Measurements from ENCODE around the gene TLE4. TPM values are rescaled to one million over a fixed set of nuclear protein-coding genes. Genes with fewer than 3 reads are reported as not detected.

TLE4 gene
- total and polyA plus RNA-seq, 2 donors, result 28.7 to 41.7 TPM

DNA sequence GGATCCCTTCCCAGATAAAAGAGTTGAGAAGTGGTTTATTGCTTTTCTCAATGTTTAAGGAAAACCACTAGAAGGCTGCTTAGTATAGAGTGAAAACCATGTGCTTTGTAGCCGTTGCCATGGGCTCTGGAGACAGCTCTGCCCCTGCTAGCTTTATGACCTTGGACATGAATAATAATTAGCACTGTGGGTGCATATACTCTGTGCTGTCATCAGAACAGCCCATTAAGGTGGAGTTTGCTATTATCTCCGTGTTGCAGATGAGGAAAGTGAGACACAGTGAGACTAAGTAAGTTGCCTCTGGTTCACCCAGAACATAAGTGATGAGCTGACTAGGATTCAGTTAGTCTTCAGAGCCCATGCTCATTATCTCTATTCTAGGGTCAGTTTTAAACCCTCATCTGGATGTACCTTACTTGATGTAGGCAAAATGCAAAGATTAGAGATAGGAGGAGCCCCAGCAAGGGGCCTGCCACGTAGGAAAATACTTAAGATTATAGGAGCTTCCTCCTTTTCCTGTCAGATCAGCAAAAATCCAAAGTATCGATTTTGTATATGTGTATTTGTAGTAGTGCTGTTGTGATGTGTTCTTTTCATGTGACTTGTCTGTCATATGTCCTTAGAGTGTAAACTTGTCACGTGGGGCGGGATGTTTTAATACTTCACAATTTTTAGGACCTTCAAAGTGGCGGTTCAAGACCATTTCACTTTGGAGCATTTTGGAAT, 102.5 kb downstream of the TLE4 start:
- no peak overlapping the region for H3K4me3 ChIP-seq (ENCODE audit: low read depth, low read length)
- DNase-seq (ENCODE audit: extremely low spot score), result no peak
- no peaks in the 10 kb centered on the region for H3K36me3 ChIP-seq (ENCODE audit: insufficient read depth)
- no peak overlapping the region for H3K27ac ChIP-seq (ENCODE audit: low read depth)
- peaks cover 3% of the 10 kb centered on the region for H3K4me1 ChIP-seq (ENCODE audit: insufficient read depth)
- whole genome bisulfite sequencing, result 92% methylated on average over 7 of the region's 7 CpGs

DNA sequence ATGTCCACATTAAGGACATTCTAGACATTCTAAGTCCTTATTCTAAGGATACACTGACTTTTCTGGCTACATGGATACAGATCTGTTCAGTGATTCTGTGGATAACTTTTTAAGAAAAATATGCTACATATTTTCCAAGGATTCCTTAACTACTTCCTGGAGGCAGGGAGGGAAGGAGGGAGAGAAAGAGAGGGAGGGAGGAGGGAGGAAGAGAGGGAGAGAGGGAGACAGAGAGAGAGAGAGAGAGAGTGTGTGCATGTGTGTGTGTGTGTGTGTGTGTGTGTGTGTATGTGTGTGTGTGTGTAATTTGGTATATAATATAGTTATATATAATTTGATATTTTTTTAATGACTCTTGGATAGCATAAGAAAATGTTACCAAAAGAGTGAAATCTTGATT, 109.8 kb downstream of the TLE4 start:
- no peak overlapping the region for H3K27ac ChIP-seq (ENCODE audit: low read depth)
- H3K4me1 ChIP-seq (ENCODE audit: insufficient read depth), result no peaks in the 10 kb centered on the region
- DNase-seq (ENCODE audit: extremely low spot score), result no peak
- no peaks in the 10 kb centered on the region for H3K36me3 ChIP-seq (ENCODE audit: insufficient read depth)
- no peak overlapping the region for H3K4me3 ChIP-seq (ENCODE audit: low read depth, low read length)

DNA sequence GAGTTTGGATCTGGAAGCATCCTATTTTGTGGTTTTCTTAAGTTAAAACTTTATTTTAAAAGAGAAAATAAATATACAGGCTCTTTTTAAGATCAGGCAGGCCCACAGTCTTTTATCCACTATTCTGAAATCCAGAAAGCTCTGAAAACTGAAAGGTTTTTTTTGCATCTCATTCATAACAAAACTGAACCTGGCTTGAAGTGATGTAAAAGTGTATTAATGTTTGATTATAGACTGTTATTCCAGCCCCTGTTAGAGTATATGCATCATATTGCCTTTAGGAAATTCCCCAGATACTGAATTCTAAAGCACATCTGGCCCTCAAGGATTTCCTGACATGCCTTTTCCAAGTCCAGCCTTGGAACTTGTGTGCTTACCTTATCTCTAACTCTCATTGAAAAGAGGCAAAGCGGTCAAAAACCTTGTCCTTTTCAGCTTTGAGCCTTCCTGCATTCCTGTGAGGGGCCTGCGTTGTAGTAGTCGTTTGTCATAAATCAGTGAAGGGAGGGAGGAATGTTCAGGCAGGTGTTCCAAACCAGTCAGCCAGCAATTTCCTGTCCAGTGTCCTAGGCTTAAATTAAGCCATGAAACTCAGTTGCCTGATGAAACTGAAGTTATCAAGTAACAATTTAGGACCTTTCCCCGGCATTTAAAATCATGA, 110.4 kb downstream of the TLE4 start:
- 38% methylated on average over 4 of the region's 4 CpGs for WGBS
- DNase-seq (ENCODE audit: extremely low spot score), result no peak
- no peak overlapping the region for H3K27ac ChIP-seq (ENCODE audit: low read depth)
- no peak overlapping the region for H3K4me3 ChIP-seq (ENCODE audit: low read depth, low read length)
- H3K36me3 ChIP-seq (ENCODE audit: insufficient read depth), result no peaks in the 10 kb centered on the region
- H3K4me1 ChIP-seq (ENCODE audit: insufficient read depth), result no peaks in the 10 kb centered on the region

DNA sequence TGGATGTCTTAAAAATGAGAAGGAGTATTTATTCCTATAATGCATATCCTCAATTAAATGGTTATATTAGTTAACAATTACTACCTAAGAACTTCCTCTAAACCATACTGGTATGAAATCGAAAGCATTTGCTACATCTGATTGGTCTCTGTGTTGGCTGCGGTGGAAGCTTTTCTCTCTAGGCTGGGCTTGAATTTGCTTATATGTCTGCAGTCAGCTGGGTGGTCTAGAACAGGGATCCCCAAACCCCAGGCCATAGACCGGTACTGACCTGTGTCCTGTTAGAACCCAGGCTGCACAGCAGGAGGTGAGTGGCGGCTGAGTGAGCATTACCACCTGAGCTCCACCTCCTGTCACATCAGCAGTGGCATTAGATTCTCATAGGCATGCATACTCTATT, 112.3 kb downstream of the TLE4 start:
- H3K4me3 ChIP-seq (ENCODE audit: low read depth, low read length), result no peak overlapping the region
- no peaks in the 10 kb centered on the region for H3K36me3 ChIP-seq (ENCODE audit: insufficient read depth)
- WGBS, result 99% methylated on average over 4 of the region's 4 CpGs
- no peak overlapping the region for H3K27ac ChIP-seq (ENCODE audit: low read depth)
- no peak for DNase-seq (ENCODE audit: extremely low spot score)
- H3K4me1 ChIP-seq (ENCODE audit: insufficient read depth), result no peaks in the 10 kb centered on the region

DNA sequence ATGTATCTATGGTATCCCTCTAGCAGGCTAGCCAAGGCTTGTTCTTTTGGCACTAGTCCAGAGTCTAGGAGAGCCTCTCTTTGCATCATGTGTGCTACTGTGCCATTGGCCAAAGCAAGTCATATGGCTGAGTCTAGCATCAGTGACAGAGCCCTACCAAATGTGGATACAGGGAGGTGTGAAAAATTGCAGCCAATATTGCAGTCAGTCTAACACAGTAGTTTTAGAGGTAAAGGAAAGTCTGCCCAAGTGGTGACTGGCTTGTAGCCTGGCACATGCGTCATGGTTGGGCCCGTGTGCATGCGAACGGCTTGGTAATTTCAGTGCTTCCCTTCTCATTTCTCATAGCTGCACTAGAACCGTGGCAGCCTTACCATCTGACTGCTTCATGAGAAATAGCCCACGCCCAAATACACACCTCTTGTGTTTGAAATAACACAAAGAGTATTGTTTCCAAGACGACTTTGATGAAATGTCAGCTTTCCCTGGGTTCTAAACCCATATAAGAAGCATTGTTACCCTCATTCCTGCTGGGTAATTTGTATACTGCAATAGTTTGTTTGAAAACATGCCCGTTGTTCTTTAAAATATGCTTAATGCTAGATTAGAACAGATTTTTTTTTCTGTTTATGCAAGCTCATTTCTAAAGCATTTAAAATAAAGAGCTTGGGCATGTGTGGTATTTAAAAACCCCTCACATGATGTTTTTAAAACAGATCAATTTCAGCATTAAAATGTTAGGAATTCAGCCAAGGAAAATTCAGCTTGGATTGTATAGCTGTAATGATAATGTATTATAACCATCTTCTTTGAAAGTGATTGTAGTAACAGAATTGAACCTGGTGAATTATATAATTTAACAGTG, 113.2 kb downstream of the TLE4 start:
- H3K4me3 ChIP-seq (ENCODE audit: low read depth, low read length), result no peak overlapping the region
- H3K27ac ChIP-seq (ENCODE audit: low read depth), result no peak overlapping the region
- 79% methylated on average over 8 of the region's 8 CpGs for WGBS
- H3K4me1 ChIP-seq (ENCODE audit: insufficient read depth), result no peaks in the 10 kb centered on the region
- DNase-seq (ENCODE audit: extremely low spot score), result no peak
- H3K36me3 ChIP-seq (ENCODE audit: insufficient read depth), result no peaks in the 10 kb centered on the region

DNA sequence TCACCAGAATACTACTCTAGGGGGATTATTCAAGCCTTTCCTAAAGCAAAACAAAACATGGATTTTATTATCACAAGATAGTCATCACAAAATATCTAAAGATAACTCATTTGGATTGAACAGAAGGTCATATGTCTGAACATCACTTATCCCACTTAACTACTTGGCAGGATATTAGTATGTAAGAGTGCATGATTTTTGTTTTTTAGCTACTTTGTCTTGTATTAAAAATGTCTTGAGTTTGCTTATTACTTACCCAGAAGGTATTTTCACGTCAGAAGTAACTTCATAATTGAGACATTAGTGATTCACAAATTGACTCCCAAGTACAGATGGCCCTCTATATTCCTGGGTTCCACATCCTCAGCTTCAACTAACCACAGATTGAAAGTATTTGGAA, 113.8 kb downstream of the TLE4 start:
- DNase-seq (ENCODE audit: extremely low spot score), result no peak
- 39% methylated on average over 1 of the region's 1 CpG for WGBS
- no peaks in the 10 kb centered on the region for H3K36me3 ChIP-seq (ENCODE audit: insufficient read depth)

DNA sequence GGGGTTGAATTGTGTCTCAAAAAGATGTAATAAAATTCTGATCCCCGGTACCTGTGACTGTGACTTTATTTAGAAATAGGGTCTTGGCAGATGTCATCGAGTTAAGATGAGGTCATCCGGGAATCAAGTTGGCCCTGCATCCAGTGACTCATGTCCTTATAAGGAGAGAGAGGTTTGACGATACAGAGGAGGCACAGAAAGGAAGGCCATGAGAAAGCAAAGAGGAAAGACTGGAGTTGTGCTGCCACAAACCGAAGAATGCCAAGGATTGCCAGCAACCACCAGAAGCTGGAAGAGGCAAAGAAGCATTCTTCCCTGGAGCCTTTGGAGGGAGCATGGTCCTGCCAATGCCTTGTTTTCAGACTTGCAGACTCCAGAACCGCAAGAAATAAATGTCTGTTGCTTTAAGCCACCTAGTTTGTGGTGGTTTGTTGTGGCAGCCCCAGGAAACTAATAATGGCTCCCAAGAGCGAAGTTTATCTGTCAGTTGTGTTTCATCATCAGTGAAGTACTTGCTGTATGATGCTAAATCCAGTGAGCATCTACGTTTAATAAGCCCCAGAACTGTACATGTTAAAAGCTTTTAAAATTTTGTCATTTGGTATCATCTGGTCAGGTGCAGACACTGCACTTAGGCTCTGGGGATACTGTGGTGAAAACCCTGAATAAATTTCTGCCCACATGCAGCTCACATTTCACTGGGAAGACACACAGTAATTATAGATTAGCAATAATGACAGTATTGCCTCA, 114.8 kb downstream of the TLE4 start:
- Histone ChIP-seq H3K36me3 (ENCODE audit: insufficient read depth) (no peaks in the 10 kb centered on the region), H3K4me3 (ENCODE audit: low read depth, low read length) (no peak overlapping the region), H3K4me1 (ENCODE audit: insufficient read depth) (no peaks in the 10 kb centered on the region), H3K27ac (ENCODE audit: low read depth) (no peak overlapping the region)
- WGBS, result 53% methylated on average over 8 of the region's 8 CpGs
- no peak for DNase-seq (ENCODE audit: extremely low spot score)

More for the DNA sequence above, 113.8 kb downstream of the TLE4 start:
- no peaks in the 10 kb centered on the region for H3K4me1 ChIP-seq (ENCODE audit: insufficient read depth)
- no peak overlapping the region for H3K4me3 ChIP-seq (ENCODE audit: low read depth, low read length)
- H3K27ac ChIP-seq (ENCODE audit: low read depth), result no peak overlapping the region

DNA sequence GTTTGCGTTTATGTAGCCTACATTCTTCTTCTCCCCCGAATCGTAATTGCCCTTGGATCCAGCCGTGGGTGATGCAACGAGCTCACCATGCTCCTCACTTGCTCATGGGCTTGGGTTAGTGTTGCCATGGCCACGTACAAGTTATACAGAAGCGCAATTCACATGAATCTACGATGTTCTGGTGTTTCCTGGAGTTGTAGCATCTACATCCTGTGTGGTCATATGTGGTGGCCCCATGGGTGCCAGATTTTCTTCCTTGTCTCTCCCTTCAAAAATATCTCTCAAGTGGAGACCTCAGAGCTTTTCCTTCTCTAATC, 115.3 kb downstream of the TLE4 start:
- Histone ChIP-seq H3K4me1 (ENCODE audit: insufficient read depth) (no peaks in the 10 kb centered on the region), H3K4me3 (ENCODE audit: low read depth, low read length) (no peak overlapping the region), H3K27ac (ENCODE audit: low read depth) (no peak overlapping the region), H3K36me3 (ENCODE audit: insufficient read depth) (no peaks in the 10 kb centered on the region)
- DNase-seq (ENCODE audit: extremely low spot score), result no peak
- WGBS, result 89% methylated on average over 8 of the region's 8 CpGs

DNA sequence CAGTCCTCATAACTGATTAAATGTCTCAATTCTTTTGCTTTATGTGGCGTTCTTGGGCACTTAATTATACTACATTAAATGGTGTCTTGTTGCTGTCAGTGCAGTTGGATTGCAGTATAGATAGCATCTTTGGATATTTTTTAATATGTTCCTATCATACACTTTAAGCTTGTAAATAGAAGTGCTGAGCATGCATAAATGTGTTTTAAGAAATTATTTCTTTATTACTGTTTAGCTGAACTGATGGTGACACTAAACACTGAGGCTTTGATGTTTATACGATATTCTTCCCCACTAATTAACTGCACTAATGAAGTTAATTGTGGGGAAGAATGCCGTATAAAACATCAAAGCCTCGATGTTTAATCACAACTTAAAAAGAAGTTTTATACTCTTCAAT, 116.6 kb downstream of the TLE4 start:
- Histone ChIP-seq H3K4me1 (ENCODE audit: insufficient read depth) (peaks cover 1% of the 10 kb centered on the region), H3K4me3 (ENCODE audit: low read depth, low read length) (no peak overlapping the region), H3K36me3 (ENCODE audit: insufficient read depth) (no peaks in the 10 kb centered on the region), H3K27ac (ENCODE audit: low read depth) (no peak overlapping the region)
- DNase-seq (ENCODE audit: extremely low spot score), result no peak
- WGBS, result 67% methylated on average over 4 of the region's 4 CpGs

DNA sequence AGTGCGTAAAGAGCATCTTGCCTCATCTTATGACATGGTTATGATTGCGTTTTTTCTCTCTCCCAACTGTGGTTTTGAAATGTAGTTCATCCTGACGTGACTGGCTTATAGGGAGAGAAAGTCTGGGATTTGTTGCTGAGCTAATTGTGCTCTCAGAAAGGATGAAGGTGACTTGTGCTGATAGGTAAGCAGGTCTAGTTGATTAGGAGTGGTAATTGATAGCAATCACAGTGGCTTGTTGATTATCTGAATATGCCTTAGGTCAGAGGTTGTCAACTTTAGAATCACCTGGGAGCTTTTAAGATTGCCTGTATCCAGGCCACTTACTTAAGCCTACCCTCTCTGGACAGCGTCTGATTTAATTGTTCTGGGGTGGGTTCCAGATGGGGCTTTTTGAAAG, 117.8 kb downstream of the TLE4 start:
- WGBS, result 83% methylated on average over 4 of the region's 4 CpGs
- DNase-seq (ENCODE audit: extremely low spot score), result no peak
- peaks cover 4% of the 10 kb centered on the region for H3K4me1 ChIP-seq (ENCODE audit: insufficient read depth)
- no peak overlapping the region for H3K27ac ChIP-seq (ENCODE audit: low read depth)
- no peak overlapping the region for H3K4me3 ChIP-seq (ENCODE audit: low read depth, low read length)
- H3K36me3 ChIP-seq (ENCODE audit: insufficient read depth), result no peaks in the 10 kb centered on the region

DNA sequence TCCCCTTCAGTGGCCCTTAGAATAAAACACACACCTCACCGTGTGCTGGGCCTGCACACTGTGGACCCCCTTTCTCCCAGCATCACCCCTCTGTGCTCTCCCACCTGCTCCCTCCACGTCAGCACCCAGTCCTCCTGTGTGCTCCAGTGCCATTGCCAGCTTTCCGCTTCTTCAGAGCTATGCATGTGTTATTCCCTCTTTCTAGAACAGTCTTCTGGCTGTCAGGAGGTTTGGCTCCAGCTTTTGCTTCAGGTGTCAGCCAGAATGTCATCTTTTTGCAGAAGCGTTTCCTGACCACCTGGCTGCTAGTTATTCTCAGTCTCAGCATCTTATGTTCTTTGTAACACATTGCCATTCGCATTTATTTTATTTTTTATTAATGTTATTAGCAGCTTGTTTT, 119.7 kb downstream of the TLE4 start:
- Histone ChIP-seq H3K27ac (ENCODE audit: low read depth) (no peak overlapping the region), H3K4me1 (ENCODE audit: insufficient read depth) (peaks cover 4% of the 10 kb centered on the region), H3K36me3 (ENCODE audit: insufficient read depth) (no peaks in the 10 kb centered on the region), H3K4me3 (ENCODE audit: low read depth, low read length) (no peak overlapping the region)
- DNase-seq (ENCODE audit: extremely low spot score), result no peak
- 97% methylated on average over 5 of the region's 5 CpGs for WGBS

DNA sequence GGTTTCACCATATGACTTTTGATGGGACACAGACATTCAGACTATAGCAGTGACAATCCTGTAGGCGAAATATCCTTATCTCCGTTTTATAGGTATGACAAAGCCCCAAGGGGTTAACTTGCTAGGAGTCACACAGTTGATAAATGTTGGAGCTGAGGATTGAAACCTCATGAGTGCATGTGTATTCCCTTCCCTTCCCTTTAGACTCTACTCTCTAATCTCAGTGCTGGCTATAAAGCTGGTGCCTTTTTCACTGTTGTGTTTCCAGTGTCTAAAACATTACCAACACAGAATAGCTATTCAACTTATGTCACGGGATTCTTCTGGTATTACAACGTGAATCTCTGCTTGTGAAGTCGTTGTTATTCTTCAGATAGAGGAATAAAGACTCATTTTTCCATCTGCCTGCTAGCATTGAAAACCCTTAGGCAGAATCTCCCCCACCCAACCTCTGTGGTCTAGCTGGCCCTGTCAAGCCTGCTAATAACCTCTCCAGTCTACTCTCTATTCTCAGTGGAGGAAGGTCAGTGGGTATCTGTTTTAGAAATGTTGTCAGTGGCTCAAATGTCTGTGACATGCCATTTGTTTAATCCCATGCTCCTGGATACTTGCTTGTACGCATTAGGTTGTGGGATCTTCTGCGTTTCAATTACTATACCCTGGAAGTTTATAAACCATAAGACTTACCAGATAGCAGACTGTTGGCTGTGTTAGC, 121.2 kb downstream of the TLE4 start:
- 66% methylated on average over 7 of the region's 7 CpGs for WGBS
- Histone ChIP-seq H3K4me1 (ENCODE audit: insufficient read depth) (peaks cover 4% of the 10 kb centered on the region), H3K27ac (ENCODE audit: low read depth) (no peak overlapping the region), H3K36me3 (ENCODE audit: insufficient read depth) (no peaks in the 10 kb centered on the region), H3K4me3 (ENCODE audit: low read depth, low read length) (no peak overlapping the region)
- no peak for DNase-seq (ENCODE audit: extremely low spot score)

DNA sequence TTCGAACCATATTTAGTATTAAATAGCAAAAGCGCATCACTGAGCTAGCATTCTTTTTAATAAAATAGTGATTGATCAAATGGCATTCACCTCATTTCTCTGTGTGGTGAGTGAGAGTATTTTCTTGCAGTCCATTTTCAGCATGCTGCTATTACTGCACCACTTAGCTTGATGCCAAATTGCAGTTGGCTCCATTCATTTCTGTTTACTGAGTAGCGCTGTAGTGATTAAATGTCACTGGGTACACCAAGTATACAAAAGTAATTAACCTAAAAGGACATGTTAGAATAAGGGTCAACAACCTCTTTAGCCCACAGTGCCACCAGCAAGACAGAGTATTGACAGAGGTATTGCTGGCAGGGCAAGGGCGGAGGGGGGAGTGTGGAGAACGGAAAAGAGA, 122.0 kb downstream of the TLE4 start:
- WGBS, result 94% methylated on average over 5 of the region's 5 CpGs
- DNase-seq (ENCODE audit: extremely low spot score), result no peak

More for the DNA sequence above, 122.0 kb downstream of the TLE4 start:
- H3K36me3 ChIP-seq (ENCODE audit: insufficient read depth), result no peaks in the 10 kb centered on the region
- no peak overlapping the region for H3K4me3 ChIP-seq (ENCODE audit: low read depth, low read length)
- H3K27ac ChIP-seq (ENCODE audit: low read depth), result no peak overlapping the region
- peaks cover 4% of the 10 kb centered on the region for H3K4me1 ChIP-seq (ENCODE audit: insufficient read depth)
